AG04450 (cell line): ENCODE measurements around the gene FRS3. TPM values are rescaled to one million over a fixed set of nuclear protein-coding genes. Genes with fewer than 3 reads are reported as not detected.

Source experiments
- CTCF ChIA-PET: fragments of 300-600, 350-600 bp; formaldehyde crosslinking; extraction: SDS; loops from one replicate; lab custom pipeline; 2022; ENCODE audit warnings: antibody characterized with exemption, inconsistent platforms; lab: Charles Lee
- POLR2A ChIA-PET: fragments of 350-600 bp; formaldehyde crosslinking; extraction: SDS; loops from one replicate; lab custom pipeline; 2021; ENCODE audit warnings: antibody characterized with exemption, inconsistent platforms; lab: Yijun Ruan, JAX
- DNase-seq: peaks from one replicate; pipeline ENCODE4 v3.0.0-alpha.2; 2011; ENCODE audit warnings: low read depth, low spot score
- H3K27ac ChIP-seq: one replicate; pipeline ENCODE4 v1.5.1; 2012; ENCODE audit warnings: low read depth, low read length, control low read depth
- H3K27me3 ChIP-seq: one replicate; pipeline ENCODE4 v1.6.0; 2012; ENCODE audit warnings: low read length; ENCODE audit not compliant: control insufficient read depth, insufficient read depth
- H3K4me3 ChIP-seq: 2 replicates; pipeline ENCODE4 v1.5.1; 2011; ENCODE audit warnings: mild to moderate bottlenecking, low read depth, low read length, control low read depth
- H3K9me3 ChIP-seq: 2 replicates; pipeline ENCODE4 v1.5.1; 2012; ENCODE audit warnings: low read length; ENCODE audit not compliant: control insufficient read depth, insufficient read depth
- CTCF ChIP-seq: IDR thresholded peaks from 2 replicates; pipeline ENCODE4 v1.5.1; 2011; ENCODE audit warnings: low read depth, low read length, control low read depth, inconsistent platforms
- polyA plus RNA-seq: library from polyadenylated mRNA; depleted of rRNA; stranded (reverse); fragments of >200 nt; gene quantifications from 2 replicates; pipeline ENCODE4 v1.2.3, GENCODE V29; 2011

Gene FRS3
- polyA plus RNA-seq, 1 experiment: 2.2 TPM

GRCh38 chr6:41783106-41783780 lies 3.5 kb upstream of the FRS3 start:
- Histone ChIP-seq H3K4me3 (no peak overlapping the region), H3K9me3 (no peaks in the 10 kb centered on the region; the same call in 1 of the 2 replicates), H3K27ac (no peak overlapping the region), H3K27me3 (no peaks in the 10 kb centered on the region)
- CTCF ChIA-PET: interaction anchor here (0.6 to 2.6 kb wide), 4 partner anchors 138 to 415 kb away, joined by 3 to 16 read pairs (median 11); partner anchors contain the start of genes BYSL and MED20
- TF ChIP-seq CTCF: no peak
- no peak for DNase-seq
- POLR2A ChIA-PET: interaction anchor here (0.6 kb wide), 1 partner anchor 424 kb away, joined by 6 read pairs; no protein-coding TSS in a partner anchor

- Histone ChIP-seq H3K4me3 (peak overlapping the region; percentile 78), H3K9me3 (no peaks in the 10 kb centered on the region), H3K27me3 (no peaks in the 10 kb centered on the region), H3K27ac (no peak overlapping the region)
- no peak for TF ChIP-seq CTCF
- ChIA-PET POLR2A (interaction anchor here (0.7 kb wide), 1 partner anchor 77 kb away, joined by 4 read pairs; no protein-coding TSS in a partner anchor), CTCF (interaction anchor here (0.6 to 2.6 kb wide), 5 partner anchors 48 to 414 kb away, joined by 3 to 16 read pairs (median 9); partner anchors contain the start of genes BYSL and MED20)
- DNase-seq: no peak
Measured at GRCh38 chr6:41781366-41781730, 1.6 kb upstream of the FRS3 start.

- Histone ChIP-seq H3K9me3 (no peaks in the 10 kb centered on the region), H3K27me3 (no peaks in the 10 kb centered on the region), H3K27ac (no peak within 1 kb of the TSS), H3K4me3 (peak within 1 kb of the TSS; percentile 78)
- ChIA-PET POLR2A (interaction anchor here (0.7 kb wide), 1 partner anchor 76 kb away, joined by 4 read pairs; no protein-coding TSS in a partner anchor), CTCF (interaction anchor here (0.6 to 2.6 kb wide), 6 partner anchors 47 to 413 kb away, joined by 4 to 16 read pairs (median 8); partner anchors contain the start of genes BYSL and MED20)
- no peak for TF ChIP-seq CTCF
- DNase-seq: no peak
Measured at GRCh38 chr6:41780551-41781365, 1.1 kb upstream of the FRS3 start, which contains the start of gene PRICKLE4. PRICKLE4 (plus strand) TSS chr6:41780782; CDS start chr6:41783474, 2,692 bp downstream.

GRCh38 chr6:41779336-41779735 lies 364 bp downstream of the FRS3 start:
- TF ChIP-seq CTCF: no peak
- Histone ChIP-seq H3K4me3 (peak overlapping the region; percentile 78), H3K9me3 (no peaks in the 10 kb centered on the region), H3K27ac (no peak overlapping the region), H3K27me3 (no peaks in the 10 kb centered on the region)
- ChIA-PET POLR2A (no interaction called here), CTCF (interaction anchor here (0.6 to 0.7 kb wide), 6 partner anchors 10 to 383 kb away, joined by 3 to 9 read pairs (median 4); partner anchors contain the start of gene TAF8)
- DNase-seq: no peak
